ENCODE measurements around the gene FES.

DNA sequence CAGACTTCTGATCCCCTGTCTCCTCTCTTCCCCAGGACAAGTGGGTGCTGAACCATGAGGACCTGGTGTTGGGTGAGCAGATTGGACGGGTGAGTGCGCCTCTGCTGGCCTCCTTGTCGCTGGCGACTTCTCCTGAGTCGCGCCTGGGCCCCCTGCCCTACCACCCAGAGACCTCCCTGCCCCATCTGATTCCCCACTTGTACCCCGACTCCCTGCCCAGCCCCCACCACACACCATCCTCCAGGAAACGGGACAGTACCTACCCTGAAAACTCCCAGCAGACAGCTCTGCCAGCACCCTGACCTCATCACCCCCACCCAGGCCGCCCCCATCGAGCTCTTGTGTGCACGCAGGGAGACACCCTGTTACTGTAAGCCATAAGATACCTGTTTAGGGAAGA lies 7.7 kb downstream of the FES start:
- TF ChIP-seq CTCF (IDR thresholded peaks at IDR 0.05 in 2 of 3, conservative IDR thresholded peaks at IDR 0.05 in 1 of 3; ENCODE audit: control insufficient read depth in 2 of 3, extremely low read depth in 1 of 3, insufficient read depth in 1 of 3, low read depth in 3 of 3, low read length in 3 of 3) = no peak
- no peak for TF ChIP-seq SREBF2 (IDR thresholded peaks at IDR 0.05; ENCODE audit: low read length)
- TF ChIP-seq EZH2 (IDR thresholded peaks at IDR 0.05; ENCODE audit: borderline replicate concordance, control insufficient read depth, low read depth, low read length) = no peak
- TF ChIP-seq JUND (IDR thresholded peaks at IDR 0.05; ENCODE audit: low read depth, low read length) = no peak
- TF ChIP-seq, protein P1, sequence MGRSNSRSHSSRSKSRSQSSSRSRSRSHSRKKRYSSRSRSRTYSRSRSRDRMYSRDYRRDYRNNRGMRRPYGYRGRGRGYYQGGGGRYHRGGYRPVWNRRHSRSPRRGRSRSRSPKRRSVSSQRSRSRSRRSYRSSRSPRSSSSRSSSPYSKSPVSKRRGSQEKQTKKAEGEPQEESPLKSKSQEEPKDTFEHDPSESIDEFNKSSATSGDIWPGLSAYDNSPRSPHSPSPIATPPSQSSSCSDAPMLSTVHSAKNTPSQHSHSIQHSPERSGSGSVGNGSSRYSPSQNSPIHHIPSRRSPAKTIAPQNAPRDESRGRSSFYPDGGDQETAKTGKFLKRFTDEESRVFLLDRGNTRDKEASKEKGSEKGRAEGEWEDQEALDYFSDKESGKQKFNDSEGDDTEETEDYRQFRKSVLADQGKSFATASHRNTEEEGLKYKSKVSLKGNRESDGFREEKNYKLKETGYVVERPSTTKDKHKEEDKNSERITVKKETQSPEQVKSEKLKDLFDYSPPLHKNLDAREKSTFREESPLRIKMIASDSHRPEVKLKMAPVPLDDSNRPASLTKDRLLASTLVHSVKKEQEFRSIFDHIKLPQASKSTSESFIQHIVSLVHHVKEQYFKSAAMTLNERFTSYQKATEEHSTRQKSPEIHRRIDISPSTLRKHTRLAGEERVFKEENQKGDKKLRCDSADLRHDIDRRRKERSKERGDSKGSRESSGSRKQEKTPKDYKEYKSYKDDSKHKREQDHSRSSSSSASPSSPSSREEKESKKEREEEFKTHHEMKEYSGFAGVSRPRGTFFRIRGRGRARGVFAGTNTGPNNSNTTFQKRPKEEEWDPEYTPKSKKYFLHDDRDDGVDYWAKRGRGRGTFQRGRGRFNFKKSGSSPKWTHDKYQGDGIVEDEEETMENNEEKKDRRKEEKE (IDR thresholded peaks at IDR 0.05) = no peak
- no peak for TF ChIP-seq TCF7 (IDR thresholded peaks at IDR 0.05; ENCODE audit: borderline replicate concordance)
- no peak for TF ChIP-seq POLR2AphosphoS5 (IDR thresholded peaks at IDR 0.05; ENCODE audit: low read length)
- TF ChIP-seq, protein P2, sequence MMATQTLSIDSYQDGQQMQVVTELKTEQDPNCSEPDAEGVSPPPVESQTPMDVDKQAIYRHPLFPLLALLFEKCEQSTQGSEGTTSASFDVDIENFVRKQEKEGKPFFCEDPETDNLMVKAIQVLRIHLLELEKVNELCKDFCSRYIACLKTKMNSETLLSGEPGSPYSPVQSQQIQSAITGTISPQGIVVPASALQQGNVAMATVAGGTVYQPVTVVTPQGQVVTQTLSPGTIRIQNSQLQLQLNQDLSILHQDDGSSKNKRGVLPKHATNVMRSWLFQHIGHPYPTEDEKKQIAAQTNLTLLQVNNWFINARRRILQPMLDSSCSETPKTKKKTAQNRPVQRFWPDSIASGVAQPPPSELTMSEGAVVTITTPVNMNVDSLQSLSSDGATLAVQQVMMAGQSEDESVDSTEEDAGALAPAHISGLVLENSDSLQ (IDR thresholded peaks at IDR 0.05) = no peak
- TF ChIP-seq, protein P3, sequence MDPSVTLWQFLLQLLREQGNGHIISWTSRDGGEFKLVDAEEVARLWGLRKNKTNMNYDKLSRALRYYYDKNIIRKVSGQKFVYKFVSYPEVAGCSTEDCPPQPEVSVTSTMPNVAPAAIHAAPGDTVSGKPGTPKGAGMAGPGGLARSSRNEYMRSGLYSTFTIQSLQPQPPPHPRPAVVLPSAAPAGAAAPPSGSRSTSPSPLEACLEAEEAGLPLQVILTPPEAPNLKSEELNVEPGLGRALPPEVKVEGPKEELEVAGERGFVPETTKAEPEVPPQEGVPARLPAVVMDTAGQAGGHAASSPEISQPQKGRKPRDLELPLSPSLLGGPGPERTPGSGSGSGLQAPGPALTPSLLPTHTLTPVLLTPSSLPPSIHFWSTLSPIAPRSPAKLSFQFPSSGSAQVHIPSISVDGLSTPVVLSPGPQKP (IDR thresholded peaks at IDR 0.05; ENCODE audit: low read depth, low read length) = no peak
- no peak for TF ChIP-seq YY1 (IDR thresholded peaks at IDR 0.05; ENCODE audit: low read depth, low read length)
- no peak for TF ChIP-seq MEF2A (IDR thresholded peaks at IDR 0.05; ENCODE audit: insufficient read depth, low read depth, low read length)

All from GM12878 (cell line).